Mucosa of rectum (tissue), 2 donors: Measurements from ENCODE around the gene NDRG4.

Source experiments
- H3K27ac ChIP-seq, 2 donors: one replicate each; pipeline ENCODE4 v1.7.0; 2013; ENCODE audit warnings: inconsistent platforms in 2 of 2, low read depth in 2 of 2, low read length in 2 of 2
- H3K27me3 ChIP-seq, 2 donors: one replicate each; pipeline ENCODE4 v1.7.0; 2013; ENCODE audit warnings: low read length in 2 of 2; ENCODE audit not compliant: control insufficient read depth in 2 of 2, insufficient read depth in 2 of 2
- H3K36me3 ChIP-seq, 2 donors: one replicate each; pipeline ENCODE4 v1.7.0; 2013; ENCODE audit warnings: low read length in 2 of 2; ENCODE audit not compliant: control insufficient read depth in 2 of 2, insufficient read depth in 2 of 2
- H3K4me1 ChIP-seq, 2 donors: one replicate each; pipeline ENCODE4 v1.7.0; 2013; ENCODE audit warnings: low read length in 2 of 2, mild to moderate bottlenecking in 1 of 2; ENCODE audit not compliant: control insufficient read depth in 2 of 2, insufficient read depth in 2 of 2
- H3K4me3 ChIP-seq, 2 donors: one replicate each; pipeline ENCODE4 v1.7.0; 2013; ENCODE audit warnings: low read length in 2 of 2
- H3K9ac ChIP-seq, 2 donors: one replicate each; pipeline ENCODE4 v1.7.0; 2013; ENCODE audit warnings: low read length in 2 of 2, low read depth in 1 of 2, mild to moderate bottlenecking in 1 of 2
- H3K9me3 ChIP-seq, 2 donors: one replicate each; pipeline ENCODE4 v1.7.0; 2013; ENCODE audit warnings: low read length in 2 of 2; ENCODE audit not compliant: control insufficient read depth in 2 of 2
- donor health status: healthy.
- donor health status: Normal muscosa, but diverticular disease.

NDRG4 gene

DNA sequence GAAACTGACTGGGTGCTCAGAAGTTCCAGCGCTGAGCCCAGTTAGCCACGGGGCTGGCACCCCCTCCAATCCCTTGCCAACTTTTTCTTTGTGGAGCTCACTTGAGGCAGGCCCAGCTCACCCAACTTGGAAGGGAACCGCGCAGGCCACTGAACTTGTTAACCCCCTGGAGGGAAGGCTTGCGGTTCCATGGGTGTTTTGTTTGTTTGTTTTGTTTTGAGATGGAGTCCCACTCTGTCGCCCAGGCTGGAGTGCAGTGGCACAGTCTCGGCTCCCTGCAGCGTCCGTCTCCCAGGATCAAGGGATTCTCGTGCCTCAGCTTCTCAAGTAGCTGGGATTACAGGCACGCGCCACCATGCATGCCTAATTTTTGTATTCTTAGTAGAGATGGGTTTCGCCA, 34.1 kb upstream of the NDRG4 start:
- Histone ChIP-seq H3K9ac (no peak overlapping the region), H3K27ac (no peak overlapping the region), H3K4me3 (no peak overlapping the region), H3K9me3 (no peaks in the 10 kb centered on the region), H3K4me1 (no peaks in the 10 kb centered on the region), H3K27me3 (peaks cover 31 to 40% of the 10 kb centered on the region in 2 donors), H3K36me3 (no peaks in the 10 kb centered on the region)

DNA sequence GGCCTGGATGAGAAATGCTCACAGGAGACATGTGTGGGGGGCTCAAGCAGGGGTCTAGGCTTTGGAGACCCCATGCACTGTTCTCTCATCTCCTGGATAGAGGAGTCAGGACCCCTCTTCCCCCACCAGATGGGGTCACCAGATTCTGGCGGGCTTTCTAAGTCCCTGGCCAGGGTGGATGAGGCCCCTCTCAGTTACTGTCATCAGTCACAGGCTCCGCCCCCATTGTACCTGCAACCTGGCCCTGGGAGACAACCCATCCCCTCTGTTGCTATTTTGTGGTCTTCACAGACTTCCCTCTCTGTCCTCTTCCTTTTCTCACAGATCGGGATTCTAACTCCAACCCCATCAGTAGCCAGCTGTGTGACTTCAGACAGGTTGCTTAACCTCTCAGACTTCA, 33.5 kb upstream of the NDRG4 start:
- H3K27ac ChIP-seq = no peak overlapping the region
- no peaks in the 10 kb centered on the region for H3K9me3 ChIP-seq
- H3K4me3 ChIP-seq = no peak overlapping the region
- no peaks in the 10 kb centered on the region for H3K36me3 ChIP-seq
- peaks cover 31 to 37% of the 10 kb centered on the region in 2 donors for H3K27me3 ChIP-seq
- H3K9ac ChIP-seq = no peak overlapping the region
- H3K4me1 ChIP-seq = no peaks in the 10 kb centered on the region

DNA sequence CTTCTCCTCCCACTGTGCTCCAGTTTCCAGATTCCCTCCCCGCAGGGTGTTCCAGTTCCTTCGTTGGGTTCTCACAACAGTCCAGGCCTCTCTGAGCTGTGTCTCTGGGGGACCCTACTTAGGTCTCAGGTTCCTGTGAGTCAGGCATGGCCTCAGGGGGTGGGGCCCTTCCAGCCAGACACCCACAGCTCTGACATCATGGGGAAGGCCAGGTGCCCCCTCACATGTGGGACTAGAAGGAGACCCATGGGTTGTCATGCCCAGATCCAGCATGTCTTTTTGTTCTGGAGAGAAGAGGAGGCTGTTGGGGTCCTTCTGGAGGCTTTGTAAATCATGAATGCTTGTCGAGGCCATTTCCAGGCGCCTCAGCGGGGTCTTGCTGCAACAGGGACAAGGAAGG, 32.0 kb upstream of the NDRG4 start:
- H3K27me3 ChIP-seq = peaks cover 27% of the 10 kb centered on the region in 2 donors
- H3K4me1 ChIP-seq = no peaks in the 10 kb centered on the region
- no peak overlapping the region for H3K9ac ChIP-seq
- H3K9me3 ChIP-seq = no peaks in the 10 kb centered on the region
- no peak overlapping the region for H3K27ac ChIP-seq
- no peak overlapping the region for H3K4me3 ChIP-seq
- H3K36me3 ChIP-seq = no peaks in the 10 kb centered on the region

DNA sequence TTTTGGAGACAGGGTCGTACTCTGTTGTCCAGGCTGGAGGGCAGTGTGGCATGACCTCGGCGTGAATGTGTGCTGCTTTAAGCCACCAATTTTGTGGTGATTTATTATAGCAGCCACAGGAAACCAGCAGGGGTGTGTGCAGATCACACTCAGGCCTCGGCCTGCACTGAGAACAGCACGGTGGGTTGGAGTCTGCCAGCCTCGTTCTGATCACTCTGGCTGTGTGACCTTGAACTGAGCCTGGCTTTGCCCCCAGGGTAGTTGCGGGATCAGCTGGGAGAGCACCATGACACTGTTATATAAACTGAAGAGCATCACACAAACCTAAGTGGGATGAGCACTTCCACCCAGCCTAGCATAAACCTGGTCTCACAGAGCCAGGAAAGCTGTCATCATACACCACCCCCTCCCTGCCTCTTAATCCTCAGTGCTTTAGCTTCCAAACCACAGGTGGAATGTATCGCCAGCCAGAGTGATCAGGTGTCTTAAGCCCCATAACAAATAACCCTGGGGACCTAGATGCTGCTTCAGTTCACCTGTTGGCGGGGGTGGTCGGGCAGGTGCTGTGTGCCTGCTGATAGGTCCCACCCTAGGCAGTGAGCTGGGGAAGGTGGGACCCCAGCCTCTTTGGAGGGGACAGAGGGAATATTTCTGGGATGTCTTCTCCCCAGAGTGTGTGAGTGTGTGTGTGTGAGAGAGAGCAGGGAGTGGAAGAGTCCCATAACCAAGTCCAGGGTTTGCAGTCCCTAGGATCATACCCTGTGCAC, 28.6 kb upstream of the NDRG4 start:
- Histone ChIP-seq H3K9me3 (no peaks in the 10 kb centered on the region), H3K4me1 (no peaks in the 10 kb centered on the region), H3K27me3 (peaks cover 11% of the 10 kb centered on the region in 2 donors), H3K36me3 (no peaks in the 10 kb centered on the region), H3K4me3 (no peak overlapping the region), H3K27ac (no peak overlapping the region), H3K9ac (no peak overlapping the region)

DNA sequence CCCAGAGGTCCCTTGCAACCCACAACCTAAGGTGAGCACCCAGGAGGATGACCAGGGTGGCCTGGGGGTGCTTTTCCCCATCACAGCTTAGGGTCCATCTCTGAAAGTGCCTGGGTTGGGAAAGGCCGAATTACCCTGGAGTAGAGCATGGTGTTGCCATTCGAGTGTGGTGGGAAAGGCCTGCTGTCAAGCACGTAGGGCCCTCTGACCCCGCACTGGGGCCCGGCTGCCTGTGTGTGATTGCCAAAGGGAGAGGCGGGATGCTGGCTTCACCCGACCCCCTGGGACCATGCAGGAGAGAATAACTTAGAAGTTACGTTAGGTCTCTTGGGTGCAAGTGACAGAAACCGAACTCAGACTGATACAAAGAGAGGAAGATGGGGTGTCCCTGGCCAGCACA, 27.7 kb upstream of the NDRG4 start:
- Histone ChIP-seq H3K9me3 (no peaks in the 10 kb centered on the region), H3K4me3 (no peak overlapping the region), H3K4me1 (no peaks in the 10 kb centered on the region), H3K36me3 (no peaks in the 10 kb centered on the region), H3K27me3 (peaks cover 6% of the 10 kb centered on the region in 2 donors), H3K9ac (no peak overlapping the region), H3K27ac (no peak overlapping the region)

DNA sequence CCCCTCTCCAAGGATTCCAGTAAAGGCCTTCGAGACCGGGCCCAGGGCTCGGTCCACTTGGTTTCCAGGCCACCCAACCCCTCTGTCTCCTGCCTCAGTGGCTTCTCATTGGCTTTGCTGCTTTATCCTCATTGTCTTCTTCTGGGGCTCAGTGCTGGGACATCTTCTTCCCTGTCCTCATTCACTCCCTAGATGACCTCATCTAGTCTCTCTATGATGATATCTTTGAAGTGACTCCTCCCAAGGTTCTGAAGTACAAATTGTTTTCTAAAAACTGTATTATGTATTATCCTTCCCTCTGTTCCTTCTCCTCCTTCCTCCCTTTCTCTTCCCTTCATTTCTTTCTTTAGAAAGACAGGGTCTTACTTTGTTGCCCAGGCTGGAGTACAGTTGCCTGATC, 27.1 kb upstream of the NDRG4 start:
- Histone ChIP-seq H3K27ac (no peak overlapping the region), H3K9ac (no peak overlapping the region), H3K27me3 (peaks cover 6% of the 10 kb centered on the region in 2 donors), H3K9me3 (no peaks in the 10 kb centered on the region), H3K4me1 (no peaks in the 10 kb centered on the region), H3K4me3 (no peak overlapping the region), H3K36me3 (no peaks in the 10 kb centered on the region)

DNA sequence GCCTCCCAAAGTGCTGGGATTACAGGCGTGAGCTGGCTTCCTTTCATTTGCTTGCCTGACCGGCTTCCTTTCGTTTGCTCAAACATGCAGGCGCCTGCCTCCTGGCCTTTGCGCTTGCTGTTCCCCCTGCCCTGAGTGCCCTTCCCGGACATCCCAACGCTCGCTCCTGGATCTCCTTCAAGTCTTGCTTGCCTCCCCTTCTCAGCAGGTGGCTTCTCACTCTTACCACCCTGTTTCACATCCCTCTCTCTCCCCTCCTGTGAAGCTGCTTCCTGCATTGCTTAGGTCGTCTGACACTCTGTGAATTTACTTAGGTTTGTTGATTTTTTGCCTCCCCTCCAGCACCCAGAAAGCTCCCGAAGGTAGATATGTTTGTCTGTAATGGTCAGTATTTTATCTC, 25.6 kb upstream of the NDRG4 start:
- Histone ChIP-seq H3K4me3 (no peak overlapping the region), H3K9me3 (no peaks in the 10 kb centered on the region), H3K9ac (no peak overlapping the region), H3K27ac (no peak overlapping the region), H3K27me3 (peaks cover 3% of the 10 kb centered on the region in 2 donors), H3K36me3 (no peaks in the 10 kb centered on the region), H3K4me1 (no peaks in the 10 kb centered on the region)

DNA sequence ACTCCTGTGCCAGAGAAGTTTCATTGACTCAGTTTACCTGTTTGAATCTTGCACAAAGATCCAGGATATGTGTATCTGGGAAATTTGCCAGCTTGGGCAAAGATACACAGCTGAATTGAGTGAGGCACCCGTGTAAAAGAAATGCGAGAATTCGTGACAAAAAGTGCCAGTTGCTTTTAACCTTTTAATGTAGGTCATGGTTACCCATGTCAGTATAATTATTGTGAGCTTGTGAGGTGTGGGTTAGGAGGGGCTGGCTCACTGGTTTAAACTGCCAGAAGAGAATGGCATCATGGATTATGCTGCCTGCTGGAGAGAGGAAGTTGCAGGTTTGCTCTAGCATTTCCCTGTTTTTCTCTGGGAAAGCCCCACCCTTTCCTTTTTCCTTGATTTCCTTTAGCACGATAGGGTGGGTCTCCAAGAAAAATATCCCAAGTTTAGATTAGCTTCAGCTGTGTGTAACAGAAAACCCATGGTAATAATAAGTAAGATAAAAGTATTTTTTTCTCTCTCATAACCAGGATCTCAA, 24.8 kb upstream of the NDRG4 start:
- no peak overlapping the region for H3K4me3 ChIP-seq
- H3K9ac ChIP-seq = no peak overlapping the region
- H3K9me3 ChIP-seq = no peaks in the 10 kb centered on the region
- H3K27me3 ChIP-seq = peaks cover 3% of the 10 kb centered on the region in 2 donors
- no peaks in the 10 kb centered on the region for H3K4me1 ChIP-seq
- no peaks in the 10 kb centered on the region for H3K36me3 ChIP-seq
- H3K27ac ChIP-seq = no peak overlapping the region

DNA sequence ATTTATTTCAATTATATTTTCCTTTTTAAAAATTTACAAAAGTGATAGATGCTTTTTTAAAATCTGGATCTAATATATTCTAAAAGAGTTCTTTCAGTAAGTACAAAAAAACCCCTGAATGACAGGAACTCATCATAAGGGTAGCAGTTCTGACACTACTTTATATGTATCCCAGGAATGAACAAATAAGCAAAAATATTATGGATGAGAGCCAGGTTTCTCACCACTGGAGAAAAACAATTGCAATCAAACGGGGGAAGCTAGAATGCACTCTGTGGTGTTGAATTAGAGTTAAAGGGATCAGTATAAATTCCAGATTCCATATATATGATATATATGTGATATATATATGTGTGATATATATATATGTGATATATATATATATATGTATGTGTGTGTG, 23.2 kb upstream of the NDRG4 start:
- no peaks in the 10 kb centered on the region for H3K9me3 ChIP-seq
- H3K27me3 ChIP-seq = peaks cover 3% of the 10 kb centered on the region in 2 donors
- H3K36me3 ChIP-seq = no peaks in the 10 kb centered on the region
- H3K9ac ChIP-seq = no peak overlapping the region
- H3K4me3 ChIP-seq = no peak overlapping the region
- no peak overlapping the region for H3K27ac ChIP-seq
- H3K4me1 ChIP-seq = no peaks in the 10 kb centered on the region

DNA sequence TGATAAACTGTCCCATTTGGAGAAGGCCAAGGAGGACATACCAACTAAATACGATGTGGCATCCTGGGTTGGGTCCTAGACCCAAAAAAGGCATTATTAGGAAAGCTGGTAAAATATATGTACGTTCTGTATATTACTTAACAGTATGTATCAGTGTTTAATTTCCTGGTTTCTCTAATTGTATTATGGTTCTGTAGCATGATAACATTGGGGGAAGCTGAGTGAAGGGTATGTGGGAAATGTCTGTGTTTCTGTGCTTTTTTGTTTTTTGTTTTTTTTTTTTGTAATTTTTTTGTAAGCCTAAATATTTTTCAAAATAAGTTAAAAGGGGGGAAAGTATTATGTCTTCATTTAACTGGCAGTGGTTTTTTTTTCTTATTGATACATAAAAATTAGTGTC, 21.5 kb upstream of the NDRG4 start:
- no peaks in the 10 kb centered on the region for H3K36me3 ChIP-seq
- no peak overlapping the region for H3K27ac ChIP-seq
- no peak overlapping the region for H3K9ac ChIP-seq
- H3K4me3 ChIP-seq = no peak overlapping the region
- H3K4me1 ChIP-seq = no peaks in the 10 kb centered on the region
- H3K9me3 ChIP-seq = no peaks in the 10 kb centered on the region
- H3K27me3 ChIP-seq = peaks cover 3 to 5% of the 10 kb centered on the region in 2 donors
